Pulmonary artery endothelial cell (primary cell): ENCODE data around the gene EAF1. TPM values are rescaled to one million over a fixed set of nuclear protein-coding genes. Genes with fewer than 3 reads are reported as not detected.
"Not testable (repeated sequence)": the region's sequence is repeated elsewhere in the genome, so short reads cannot be mapped to it uniquely, and the experiment has no call there.

ENCODE experiments used
- DNase-seq: peaks from one replicate; pipeline ENCODE4 v3.0.0-alpha.2; 2011; ENCODE audit warnings: low read depth, low spot score
- total RNA-seq: library from RNA; depleted of rRNA; stranded (reverse); fragments of >200 nt; gene quantifications from 2 replicates; pipeline ENCODE4 v1.2.3, GENCODE V29; 2014

Gene EAF1
- total RNA-seq, 1 donor from 2014 or later: 18.5 TPM

- no peak for DNase-seq
These were observed 51.2 kb downstream of the EAF1 start for GRCh38 chr3:15478640-15478979.

GRCh38 chr3:15479400-15480224 lies 52.2 kb downstream of the EAF1 start:
- DNase-seq: no peak

DNA sequence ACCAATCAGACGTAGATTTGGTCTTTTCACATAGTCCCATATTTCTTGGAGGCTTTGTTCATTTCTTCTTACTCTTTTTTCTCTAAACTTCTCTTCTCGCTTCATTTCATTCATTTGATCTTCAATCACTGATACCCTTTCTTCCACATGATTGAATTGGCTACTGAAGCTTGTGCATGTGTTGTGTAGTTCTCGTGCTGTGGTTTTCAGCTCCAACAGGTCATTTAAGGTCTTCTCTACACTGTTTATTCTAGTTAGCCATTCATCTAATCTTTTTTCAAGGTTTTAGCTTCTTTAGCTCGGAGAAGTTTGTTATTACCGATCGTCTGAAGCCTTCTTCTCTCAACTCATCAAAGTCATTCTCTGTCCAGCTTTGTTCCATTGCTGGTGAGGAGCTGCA lies 57.2 kb downstream of the EAF1 start:
- not testable (repeated sequence) for DNase-seq

DNA sequence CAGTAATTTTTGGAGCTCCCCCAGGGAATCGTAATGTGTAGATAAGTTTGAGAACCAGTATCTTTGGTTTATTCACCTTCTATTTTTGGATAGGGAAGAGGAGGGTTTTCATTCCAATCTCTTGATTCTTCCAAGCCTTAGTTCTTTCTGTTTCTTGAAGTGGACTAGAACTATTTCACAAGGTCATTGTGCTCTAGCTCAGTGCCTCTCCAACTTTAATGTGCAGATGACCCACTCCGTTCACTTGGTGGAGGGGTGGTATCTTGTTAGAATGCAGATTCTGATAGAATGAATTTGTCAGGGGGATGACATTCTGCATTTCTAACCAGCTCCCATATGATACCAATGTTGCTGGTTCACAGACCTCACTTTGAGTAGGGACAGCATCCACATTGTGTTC lies 58.6 kb downstream of the EAF1 start:
- no peak for DNase-seq

GRCh38 chr3:15486979-15487378 lies 59.6 kb downstream of the EAF1 start:
- no peak for DNase-seq

GRCh38 chr3:15488002-15488401 lies 60.6 kb downstream of the EAF1 start:
- no peak for DNase-seq

GRCh38 chr3:15490158-15490557 lies 62.8 kb downstream of the EAF1 start:
- DNase-seq: no peak

DNA sequence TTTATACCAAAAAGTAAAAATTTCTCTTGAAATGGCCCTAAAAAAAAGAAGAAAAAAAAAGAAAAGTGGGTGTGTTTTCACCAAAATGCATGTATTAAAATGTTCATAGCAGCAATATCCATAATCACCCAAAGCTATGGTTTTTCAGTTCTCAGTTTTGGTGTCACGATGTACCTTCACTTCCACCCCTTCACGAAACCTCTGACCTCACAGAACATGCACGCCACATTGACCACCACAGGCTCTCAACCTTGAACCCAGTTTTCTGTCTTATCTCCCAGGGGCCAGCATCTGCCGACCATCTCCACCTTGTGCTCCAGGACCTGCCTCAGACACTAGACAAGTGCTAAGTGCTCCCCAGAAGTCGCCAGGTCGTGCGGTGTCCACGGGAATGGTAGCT lies 63.7 kb downstream of the EAF1 start:
- DNase-seq: no peak

Other genes starting within 250 kb of the EAF1 start
- 21.2 and 30.2 TPM in 2 replicates for gene CAPN7, start 221.4 kb upstream of the EAF1 start, total RNA-seq
- gene SH3BP5, start 95.0 kb upstream of the EAF1 start, total RNA-seq: 91.2 and 106 TPM in 2 replicates
- 27.0 and 38.7 TPM in 2 replicates for gene METTL6, start 54 bp upstream of the EAF1 start, total RNA-seq
- gene COLQ, start 94.1 kb downstream of the EAF1 start, total RNA-seq: 0.07 and 0.25 TPM in 2 replicates
- gene HACL1, start 174.0 kb downstream of the EAF1 start, total RNA-seq: 30.6 and 45.5 TPM in 2 replicates
- 27.8 and 32.6 TPM in 2 replicates for gene BTD, start 174.1 kb downstream of the EAF1 start, total RNA-seq